ENCODE results near the gene NNT.

NNT gene

DNA sequence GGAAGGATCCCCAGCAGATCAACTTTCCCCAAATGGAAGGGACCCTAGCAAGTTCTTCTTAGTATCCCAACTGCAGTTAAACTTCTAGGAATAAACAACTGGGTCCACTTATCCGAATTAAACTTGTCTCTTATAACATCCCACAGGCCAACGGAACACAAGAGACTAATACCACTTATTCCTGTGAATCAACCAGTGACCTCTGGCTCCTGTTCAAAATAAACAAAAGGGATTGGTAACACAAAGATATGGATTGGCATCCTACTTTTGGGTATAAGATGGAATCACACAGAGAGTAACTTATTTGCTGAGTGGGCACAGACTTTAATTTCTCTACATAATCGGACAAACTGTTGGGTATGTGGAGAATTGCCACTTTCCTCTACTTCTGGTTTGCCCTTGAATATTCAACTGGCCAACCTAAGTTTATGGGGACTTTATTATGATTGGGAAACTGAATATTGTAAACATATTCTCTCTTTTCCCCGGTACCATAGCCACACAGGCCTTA lies 33.7 kb upstream of the NNT start:
- H3K14ac ChIP-seq (ENCODE audit: low read length) = no peak overlapping the region
- DNase-seq = no peak
- no CpG with 5 or more reads among the region's 4 CpGs for WGBS (ENCODE audit: extremely low coverage, insufficient coverage, insufficient read length)
- no peaks in the 10 kb centered on the region for H3K79me1 ChIP-seq (ENCODE audit: low read length)
- no peaks in the 10 kb centered on the region for H3K79me2 ChIP-seq (ENCODE audit: control insufficient read depth, insufficient read depth, low read length, poor library complexity)
- no peak overlapping the region for H2BK5ac ChIP-seq (ENCODE audit: low read depth, low read length, poor library complexity)
- H3K23ac ChIP-seq (ENCODE audit: low read length) = no peak overlapping the region
- no peaks in the 10 kb centered on the region for H3K9me3 ChIP-seq (ENCODE audit: insufficient read depth, low read depth, low read length)
- H3K4me1 ChIP-seq (ENCODE audit: control insufficient read depth in 1 of 2, insufficient read depth in 2 of 2, low read length in 2 of 2) = no peaks in the 10 kb centered on the region
- H2BK120ac ChIP-seq (ENCODE audit: insufficient read depth, low read length, poor library complexity) = no peak overlapping the region
- no peak overlapping the region for H2AFZ ChIP-seq (ENCODE audit: insufficient read depth, low read length, poor library complexity)
- H2BK12ac ChIP-seq (ENCODE audit: low read length) = no peak overlapping the region
- no peaks in the 10 kb centered on the region for H3K27me3 ChIP-seq (ENCODE audit: insufficient read depth, low read length)
- H3K4ac ChIP-seq (ENCODE audit: low read depth, low read length) = no peak overlapping the region
- no peak overlapping the region for H4K91ac ChIP-seq (ENCODE audit: low read depth, low read length)
- no peak overlapping the region for H2AK5ac ChIP-seq (ENCODE audit: low read length)
- no peak overlapping the region for H3K18ac ChIP-seq (ENCODE audit: low read length)
- H3K4me3 ChIP-seq (ENCODE audit: low read depth, low read length) = no peak overlapping the region
- H3K4me2 ChIP-seq (ENCODE audit: low read length) = no peak overlapping the region
- H3K27ac ChIP-seq (ENCODE audit: low read depth, low read length) = no peak overlapping the region
- H3K36me3 ChIP-seq (ENCODE audit: control insufficient read depth in 1 of 2, insufficient read depth in 2 of 2, low read length in 2 of 2) = no peaks in the 10 kb centered on the region
- no peak overlapping the region for H4K8ac ChIP-seq (ENCODE audit: low read depth, low read length)
- no peak overlapping the region for H3K9ac ChIP-seq (ENCODE audit: low read length)
- no peak overlapping the region for H4K12ac ChIP-seq (ENCODE audit: low read depth, low read length)

DNA sequence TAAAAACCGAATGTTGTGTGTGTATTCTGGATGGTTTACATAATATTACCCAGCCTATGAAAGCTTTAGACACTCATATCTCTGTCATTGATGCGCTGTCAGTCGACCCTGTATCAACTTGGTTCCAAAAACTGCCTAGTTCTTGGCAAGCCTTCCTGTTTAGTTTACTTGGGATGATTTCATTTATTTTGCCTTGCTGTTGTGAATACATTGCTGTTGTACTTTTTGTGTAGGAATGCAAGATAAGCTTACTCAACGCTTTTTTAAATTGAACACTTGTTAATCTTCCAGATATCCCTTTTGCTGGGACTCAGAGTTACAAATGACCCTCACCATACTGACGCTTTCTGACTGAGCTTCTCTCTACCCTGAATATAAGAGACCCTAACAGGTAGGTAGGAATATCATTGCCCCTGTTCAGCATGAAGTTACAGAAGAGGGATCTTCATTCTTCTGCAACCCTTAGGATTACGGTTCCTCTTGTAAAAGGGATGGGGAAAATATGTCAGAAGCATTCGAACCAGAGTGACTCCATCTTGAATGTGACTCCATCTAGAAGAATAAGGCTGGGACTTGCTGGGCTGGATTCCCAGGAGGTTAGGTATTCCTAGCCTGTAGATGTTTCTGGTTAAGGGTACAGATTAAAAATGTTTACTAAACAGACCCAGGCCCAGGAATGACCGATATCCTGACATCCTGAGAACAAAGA lies 32.4 kb upstream of the NNT start:
- H3K36me3 ChIP-seq (ENCODE audit: control insufficient read depth in 1 of 2, insufficient read depth in 2 of 2, low read length in 2 of 2) = no peaks in the 10 kb centered on the region

DNA sequence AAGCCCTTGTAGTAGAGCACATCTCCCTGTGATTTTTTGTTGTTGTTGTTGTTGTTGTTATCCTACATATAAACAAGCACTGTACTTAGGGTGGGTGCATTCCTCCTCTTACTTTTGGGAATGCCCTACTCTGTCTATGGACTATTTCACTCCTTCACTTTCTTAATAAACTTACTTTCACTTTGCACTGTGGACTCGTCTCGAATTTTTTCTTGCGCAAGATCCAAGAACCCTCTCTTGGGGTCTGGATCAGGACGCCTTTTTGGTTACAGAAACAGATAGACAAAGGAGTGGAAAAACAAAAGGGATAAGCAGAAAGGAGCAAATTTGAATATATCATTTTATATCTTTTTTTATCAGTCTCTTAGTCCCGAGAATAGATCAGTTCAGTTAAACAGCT lies 31.7 kb upstream of the NNT start:
- DNase-seq = no peak
- Histone ChIP-seq H3K79me2 (ENCODE audit: control insufficient read depth, insufficient read depth, low read length, poor library complexity) (no peaks in the 10 kb centered on the region), H3K9me3 (ENCODE audit: insufficient read depth, low read depth, low read length) (no peaks in the 10 kb centered on the region), H3K27me3 (ENCODE audit: insufficient read depth, low read length) (no peaks in the 10 kb centered on the region), H2AFZ (ENCODE audit: insufficient read depth, low read length, poor library complexity) (no peak overlapping the region), H3K14ac (ENCODE audit: low read length) (no peak overlapping the region), H4K8ac (ENCODE audit: low read depth, low read length) (no peak overlapping the region), H3K4me3 (ENCODE audit: low read depth, low read length) (no peak overlapping the region), H3K9ac (ENCODE audit: low read length) (no peak overlapping the region), H2AK5ac (ENCODE audit: low read length) (no peak overlapping the region), H3K23ac (ENCODE audit: low read length) (no peak overlapping the region), H3K27ac (ENCODE audit: low read depth, low read length) (no peak overlapping the region), H3K4me2 (ENCODE audit: low read length) (no peak overlapping the region), H3K18ac (ENCODE audit: low read length) (no peak overlapping the region), H3K36me3 (ENCODE audit: control insufficient read depth in 1 of 2, insufficient read depth in 2 of 2, low read length in 2 of 2) (no peaks in the 10 kb centered on the region), H4K91ac (ENCODE audit: low read depth, low read length) (no peak overlapping the region), H2BK120ac (ENCODE audit: insufficient read depth, low read length, poor library complexity) (no peak overlapping the region), H3K4ac (ENCODE audit: low read depth, low read length) (no peak overlapping the region), H3K4me1 (ENCODE audit: control insufficient read depth in 1 of 2, insufficient read depth in 2 of 2, low read length in 2 of 2) (no peaks in the 10 kb centered on the region), H2BK12ac (ENCODE audit: low read length) (no peak overlapping the region), H4K12ac (ENCODE audit: low read depth, low read length) (no peak overlapping the region), H2BK5ac (ENCODE audit: low read depth, low read length, poor library complexity) (no peak overlapping the region), H3K79me1 (ENCODE audit: low read length) (no peaks in the 10 kb centered on the region)
- WGBS (ENCODE audit: extremely low coverage, insufficient coverage, insufficient read length) = no CpG with 5 or more reads among the region's 5 CpGs

More for the DNA sequence above, 32.4 kb upstream of the NNT start:
- Histone ChIP-seq H4K91ac (ENCODE audit: low read depth, low read length) (no peak overlapping the region), H4K12ac (ENCODE audit: low read depth, low read length) (no peak overlapping the region), H3K23ac (ENCODE audit: low read length) (no peak overlapping the region), H2BK120ac (ENCODE audit: insufficient read depth, low read length, poor library complexity) (no peak overlapping the region), H3K18ac (ENCODE audit: low read length) (no peak overlapping the region), H3K79me1 (ENCODE audit: low read length) (no peaks in the 10 kb centered on the region), H3K27me3 (ENCODE audit: insufficient read depth, low read length) (no peaks in the 10 kb centered on the region), H3K4me1 (ENCODE audit: control insufficient read depth in 1 of 2, insufficient read depth in 2 of 2, low read length in 2 of 2) (no peaks in the 10 kb centered on the region), H3K4ac (ENCODE audit: low read depth, low read length) (no peak overlapping the region), H3K9ac (ENCODE audit: low read length) (no peak overlapping the region), H3K14ac (ENCODE audit: low read length) (no peak overlapping the region), H3K4me2 (ENCODE audit: low read length) (no peak overlapping the region), H4K8ac (ENCODE audit: low read depth, low read length) (no peak overlapping the region), H3K4me3 (ENCODE audit: low read depth, low read length) (no peak overlapping the region), H3K79me2 (ENCODE audit: control insufficient read depth, insufficient read depth, low read length, poor library complexity) (no peaks in the 10 kb centered on the region), H2AK5ac (ENCODE audit: low read length) (no peak overlapping the region), H2BK5ac (ENCODE audit: low read depth, low read length, poor library complexity) (no peak overlapping the region), H2AFZ (ENCODE audit: insufficient read depth, low read length, poor library complexity) (no peak overlapping the region), H3K27ac (ENCODE audit: low read depth, low read length) (no peak overlapping the region), H3K9me3 (ENCODE audit: insufficient read depth, low read depth, low read length) (no peaks in the 10 kb centered on the region), H2BK12ac (ENCODE audit: low read length) (no peak overlapping the region)
- no CpG with 5 or more reads among the region's 8 CpGs for WGBS (ENCODE audit: extremely low coverage, insufficient coverage, insufficient read length)
- DNase-seq = no peak

DNA sequence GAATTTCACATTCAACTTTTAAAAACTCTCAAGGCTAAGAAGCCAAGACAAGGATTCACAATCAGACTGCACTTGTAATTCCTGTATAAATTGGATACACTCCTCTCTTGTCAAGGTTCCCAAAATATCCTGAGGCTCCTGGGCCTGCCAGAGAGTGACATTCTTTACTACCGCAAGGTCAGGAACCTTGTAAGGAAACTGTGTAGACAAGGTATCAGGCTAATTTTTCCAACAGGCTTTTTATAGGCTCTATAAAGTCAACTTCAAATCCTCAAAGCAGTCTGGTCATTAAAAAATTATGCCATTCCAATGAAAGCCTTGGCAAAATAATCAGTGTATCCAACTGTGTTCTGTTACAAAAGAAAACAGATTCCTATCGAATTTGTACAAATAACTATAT lies 30.6 kb upstream of the NNT start:
- no CpG with 5 or more reads among the region's 2 CpGs for WGBS (ENCODE audit: extremely low coverage, insufficient coverage, insufficient read length)
- Histone ChIP-seq H3K23ac (ENCODE audit: low read length) (no peak overlapping the region), H3K18ac (ENCODE audit: low read length) (no peak overlapping the region), H3K4me1 (ENCODE audit: control insufficient read depth in 1 of 2, insufficient read depth in 2 of 2, low read length in 2 of 2) (no peaks in the 10 kb centered on the region), H2BK12ac (ENCODE audit: low read length) (no peak overlapping the region), H4K8ac (ENCODE audit: low read depth, low read length) (no peak overlapping the region), H4K91ac (ENCODE audit: low read depth, low read length) (no peak overlapping the region), H3K4me2 (ENCODE audit: low read length) (no peak overlapping the region), H3K4me3 (ENCODE audit: low read depth, low read length) (no peak overlapping the region), H3K79me1 (ENCODE audit: low read length) (no peaks in the 10 kb centered on the region), H4K12ac (ENCODE audit: low read depth, low read length) (no peak overlapping the region), H3K9me3 (ENCODE audit: insufficient read depth, low read depth, low read length) (no peaks in the 10 kb centered on the region), H3K4ac (ENCODE audit: low read depth, low read length) (no peak overlapping the region), H3K27me3 (ENCODE audit: insufficient read depth, low read length) (no peaks in the 10 kb centered on the region), H3K36me3 (ENCODE audit: control insufficient read depth in 1 of 2, insufficient read depth in 2 of 2, low read length in 2 of 2) (no peaks in the 10 kb centered on the region), H3K27ac (ENCODE audit: low read depth, low read length) (no peak overlapping the region), H2BK5ac (ENCODE audit: low read depth, low read length, poor library complexity) (no peak overlapping the region), H3K79me2 (ENCODE audit: control insufficient read depth, insufficient read depth, low read length, poor library complexity) (no peaks in the 10 kb centered on the region), H2AK5ac (ENCODE audit: low read length) (no peak overlapping the region), H3K14ac (ENCODE audit: low read length) (no peak overlapping the region), H3K9ac (ENCODE audit: low read length) (no peak overlapping the region), H2BK120ac (ENCODE audit: insufficient read depth, low read length, poor library complexity) (no peak overlapping the region), H2AFZ (ENCODE audit: insufficient read depth, low read length, poor library complexity) (no peak overlapping the region)
- no peak for DNase-seq

All from trophoblast cell (in vitro differentiated cells and primary cell).